Gastroesophageal sphincter (tissue), 4 donors: Measurements from ENCODE around the gene KIF26A. TPM values are rescaled to one million over a fixed set of nuclear protein-coding genes. Genes with fewer than 3 reads are reported as not detected.

Source experiments
- ATAC-seq: fragments of 150-250 bp; one replicate; pipeline ENCODE4 v1.9.1; 2016; ENCODE audit warnings: mild to moderate bottlenecking, moderate library complexity
- H3K27ac ChIP-seq, 4 donors: fragments of 200-600 bp; sonication (generic) in 3 of 4; 1 replicate in 3 of 4; 2 replicates in 1 of 4; pipeline ENCODE4 v1.5.1; 2016 to 2019
- H3K27me3 ChIP-seq: fragments of 200-600 bp; sonication (generic); one replicate; pipeline ENCODE4 v1.5.1; 2019
- H3K36me3 ChIP-seq, 2 donors: fragments of 200-600 bp; sonication (generic); one replicate each; pipeline ENCODE4 v1.5.1; 2019; ENCODE audit warnings: control low read depth in 1 of 2
- H3K4me1 ChIP-seq, 3 donors: fragments of 200-600 bp; sonication (generic); 1 replicate in 2 of 3; 2 replicates in 1 of 3; pipeline ENCODE4 v1.5.1; 2016 to 2019; ENCODE audit warnings: control low read depth in 2 of 3
- H3K4me3 ChIP-seq, 2 donors: fragments of 200-600 bp; sonication (generic); one replicate each; pipeline ENCODE4 v1.5.1; 2019; ENCODE audit warnings: mild to moderate bottlenecking in 1 of 2, moderate library complexity in 1 of 2
- H3K9me3 ChIP-seq, 3 donors: fragments of 200-600 bp; sonication (generic); one replicate each; pipeline ENCODE4 v1.5.1; 2017 to 2019; ENCODE audit warnings: control low read depth in 2 of 3
- CTCF ChIP-seq, 4 experiments: fragments of 200-600 bp in 2 of 4; fragments of 450-650 bp in 2 of 4; sonication (generic) in 1 of 4; IDR thresholded peaks; one replicate each; pipeline ENCODE4 v1.5.1; 2017 to 2019; ENCODE audit warnings: antibody characterized with exemption in 4 of 4, mild to moderate bottlenecking in 2 of 4, moderate library complexity in 2 of 4
- EP300 ChIP-seq: sonication (generic); formaldehyde crosslinking; IDR thresholded peaks from one replicate; pipeline ENCODE4 v1.6.1; 2017; ENCODE audit warnings: antibody characterized with exemption, mild to moderate bottlenecking
- POLR2A ChIP-seq, 2 donors: fragments of 450-650 bp; IDR thresholded peaks; one replicate each; pipeline ENCODE4 v1.6.1; 2017; ENCODE audit warnings: antibody characterized with exemption in 2 of 2, mild to moderate bottlenecking in 2 of 2, moderate library complexity in 1 of 2
- POLR2AphosphoS5 ChIP-seq: sonication (generic); formaldehyde crosslinking; IDR thresholded peaks from one replicate; pipeline ENCODE4 v1.6.1; 2017; ENCODE audit warnings: antibody characterized with exemption
- WGBS, 2 donors: methylation state at CpG; one replicate each; pipeline ENCODE4 v1.1.5; 2018; ENCODE audit warnings: low coverage in 1 of 2; 5-methylcytosine and 5-hydroxymethylcytosine counted together
- total RNA-seq, 4 donors: library from RNA; depleted of rRNA; stranded (reverse); fragments of >200 nt; gene quantifications; one replicate each; pipeline ENCODE4 v1.1.0, GENCODE V29; 2016

The KIF26A gene
- total RNA-seq, 4 donors from 2014 or later = 2.2 to 6.9 (median 2.9) TPM

- no peak overlapping the region for H3K4me3 ChIP-seq
- no peaks in the 10 kb centered on the region for H3K9me3 ChIP-seq
- no peak for ATAC-seq
- no peaks in the 10 kb centered on the region for H3K36me3 ChIP-seq
- H3K27me3 ChIP-seq = peaks cover 18% of the 10 kb centered on the region
- no CpG with 5 or more reads among the region's 20 CpGs for WGBS, 2 donors
- no peak overlapping the region for H3K27ac ChIP-seq
- no peaks in the 10 kb centered on the region for H3K4me1 ChIP-seq
- TF ChIP-seq CTCF (IDR thresholded peaks at IDR 0.05) = no peak
- TF ChIP-seq POLR2A (IDR thresholded peaks at IDR 0.05) = no peak
- TF ChIP-seq EP300 = no peak
- no peak for TF ChIP-seq POLR2AphosphoS5
These were observed 31.9 kb upstream of the KIF26A start for GRCh38 chr14:104106471-104106991.

- Histone ChIP-seq H3K4me3 (no peak overlapping the region), H3K27me3 (peaks cover 18% of the 10 kb centered on the region), H3K36me3 (no peaks in the 10 kb centered on the region), H3K27ac (no peak overlapping the region), H3K4me1 (no peaks in the 10 kb centered on the region), H3K9me3 (no peaks in the 10 kb centered on the region)
- TF ChIP-seq POLR2AphosphoS5 (no peak), CTCF (IDR thresholded peaks at IDR 0.05) (no peak), EP300 (no peak), POLR2A (IDR thresholded peaks at IDR 0.05) (no peak)
- ATAC-seq = no peak
- 60 to 93% methylated on average over 1 to 3 of the region's 19 CpGs for WGBS, 2 donors
These were observed 31.2 kb upstream of the KIF26A start for GRCh38 chr14:104107101-104107581.

- 73 to 89% methylated on average over 3 to 4 of the region's 32 CpGs for WGBS, 2 donors
- TF ChIP-seq POLR2A (IDR thresholded peaks at IDR 0.05) = no peak
- no peak for TF ChIP-seq POLR2AphosphoS5
- no peak for TF ChIP-seq CTCF (IDR thresholded peaks at IDR 0.05)
These were observed 30.5 kb upstream of the KIF26A start for GRCh38 chr14:104107611-104108569.

GRCh38 chr14:104108570-104109541, 29.5 kb upstream of the KIF26A start:
- 82% methylated on average over 7 of the region's 26 CpGs; no CpG with 5 or more reads in 1 of the 2 donors for WGBS, 2 donors
- peaks cover 35% of the 10 kb centered on the region for H3K27me3 ChIP-seq
- no peak for TF ChIP-seq POLR2A (IDR thresholded peaks at IDR 0.05)
- TF ChIP-seq POLR2AphosphoS5 = no peak
- no peak for TF ChIP-seq CTCF (IDR thresholded peaks at IDR 0.05)
- TF ChIP-seq EP300 = no peak
- H3K4me3 ChIP-seq = no peak overlapping the region
- no peak overlapping the region for H3K27ac ChIP-seq
- no peak for ATAC-seq
- H3K36me3 ChIP-seq = no peaks in the 10 kb centered on the region
- H3K9me3 ChIP-seq = no peaks in the 10 kb centered on the region
- no peaks in the 10 kb centered on the region for H3K4me1 ChIP-seq

More at GRCh38 chr14:104107611-104108569, 30.5 kb upstream of the KIF26A start:
- no peak for ATAC-seq
- H3K4me1 ChIP-seq = no peaks in the 10 kb centered on the region
- no peak overlapping the region for H3K27ac ChIP-seq
- peaks cover 25% of the 10 kb centered on the region for H3K27me3 ChIP-seq
- no peak overlapping the region for H3K4me3 ChIP-seq
- H3K36me3 ChIP-seq = no peaks in the 10 kb centered on the region
- H3K9me3 ChIP-seq = no peaks in the 10 kb centered on the region
